KMS-11 (cell line): ENCODE measurements around the gene TSPAN3.
A peak's percentile ranks its signal among the peaks of the same experiment; 100 is the strongest.

Experiments
- H2AFZ ChIP-seq: fragments of 200-600 bp; sonication (generic); 2 replicates; pipeline ENCODE4 v1.6.1; 2016; ENCODE audit warnings: antibody characterized with exemption, mixed run types, low read depth
- H3K27ac ChIP-seq: fragments of 200-600 bp; sonication (generic); 2 replicates; pipeline ENCODE4 v1.6.1; 2016; ENCODE audit warnings: mild to moderate bottlenecking, mixed run types
- H3K27me3 ChIP-seq: fragments of 200-600 bp; sonication (generic); 2 replicates; pipeline ENCODE4 v1.6.1; 2017; ENCODE audit warnings: mild to moderate bottlenecking, low read depth, mixed run types, moderate library complexity; ENCODE audit not compliant: insufficient read depth
- H3K36me3 ChIP-seq: fragments of 200-600 bp; sonication (generic); 2 replicates; pipeline ENCODE4 v1.6.1; 2017; ENCODE audit warnings: mild to moderate bottlenecking, mixed run types; ENCODE audit not compliant: insufficient read depth
- H3K4me1 ChIP-seq: fragments of 200-600 bp; sonication (generic); 2 replicates; pipeline ENCODE4 v1.6.1; 2016; ENCODE audit warnings: mild to moderate bottlenecking, low read depth, mixed run types; ENCODE audit not compliant: poor library complexity, severe bottlenecking
- H3K4me2 ChIP-seq: fragments of 200-600 bp; sonication (generic); 2 replicates; pipeline ENCODE4 v1.7.0; 2016; ENCODE audit warnings: mild to moderate bottlenecking, mixed run types
- H3K4me3 ChIP-seq: fragments of 200-600 bp; sonication (generic); IDR thresholded peaks from 2 replicates; pipeline ENCODE4 v1.6.1; 2017; ENCODE audit warnings: low read depth, low read length, mixed read lengths; ENCODE audit not compliant: insufficient read depth
- H3K79me2 ChIP-seq: fragments of 200-600 bp; sonication (generic); 2 replicates; pipeline ENCODE4 v1.6.1; 2016; ENCODE audit warnings: low read depth, mixed run types; ENCODE audit not compliant: insufficient read depth
- H3K9ac ChIP-seq: fragments of 200-600 bp; sonication (generic); 2 replicates; pipeline ENCODE4 v1.6.1; 2016; ENCODE audit warnings: mild to moderate bottlenecking, mixed run types
- H4K20me1 ChIP-seq: fragments of 200-600 bp; sonication (generic); 2 replicates; pipeline ENCODE4 v1.6.1; 2016; ENCODE audit warnings: mild to moderate bottlenecking, mixed run types; ENCODE audit not compliant: insufficient read depth
- TF ChIP-seq, protein P1 (sequence below): fragments of 200-600 bp; sonication (generic); conservative IDR thresholded peaks from 2 replicates; pipeline ENCODE4 v1.6.1; 2017; ENCODE audit warnings: low read depth, mild to moderate bottlenecking, antibody characterized with exemption, low read length, moderate library complexity, mixed read lengths

TSPAN3 gene

DNA sequence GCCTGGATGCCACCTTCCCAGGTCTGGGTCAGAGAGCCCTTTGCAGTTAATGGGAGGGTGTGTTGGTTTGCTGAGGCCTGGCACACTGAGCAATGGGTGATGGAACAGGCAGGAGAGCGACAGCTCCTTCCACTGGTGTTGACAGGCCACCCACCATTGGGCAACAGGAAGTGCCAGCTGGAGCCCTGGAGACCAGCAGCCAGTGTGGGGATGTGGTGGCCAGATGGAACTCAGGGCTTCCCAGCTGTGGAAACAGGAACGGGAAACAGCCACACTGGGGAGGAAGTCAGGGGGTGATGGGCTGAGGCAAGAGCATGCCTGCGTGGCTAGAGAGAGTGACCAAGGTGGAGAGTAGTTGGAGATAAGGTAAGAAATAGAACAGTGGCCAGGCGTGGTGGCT is 66.7 kb downstream of the TSPAN3 start:
- Histone ChIP-seq H3K79me2 (no peaks in the 10 kb centered on the region), H2AFZ (no peak overlapping the region), H3K4me2 (no peak overlapping the region), H4K20me1 (no peaks in the 10 kb centered on the region), H3K36me3 (no peaks in the 10 kb centered on the region), H3K4me3 (no peak overlapping the region), H3K9ac (no peak overlapping the region), H3K27ac (no peak overlapping the region), H3K4me1 (peaks cover 10% of the 10 kb centered on the region), H3K27me3 (no peaks in the 10 kb centered on the region)
- TF ChIP-seq, protein P1, sequence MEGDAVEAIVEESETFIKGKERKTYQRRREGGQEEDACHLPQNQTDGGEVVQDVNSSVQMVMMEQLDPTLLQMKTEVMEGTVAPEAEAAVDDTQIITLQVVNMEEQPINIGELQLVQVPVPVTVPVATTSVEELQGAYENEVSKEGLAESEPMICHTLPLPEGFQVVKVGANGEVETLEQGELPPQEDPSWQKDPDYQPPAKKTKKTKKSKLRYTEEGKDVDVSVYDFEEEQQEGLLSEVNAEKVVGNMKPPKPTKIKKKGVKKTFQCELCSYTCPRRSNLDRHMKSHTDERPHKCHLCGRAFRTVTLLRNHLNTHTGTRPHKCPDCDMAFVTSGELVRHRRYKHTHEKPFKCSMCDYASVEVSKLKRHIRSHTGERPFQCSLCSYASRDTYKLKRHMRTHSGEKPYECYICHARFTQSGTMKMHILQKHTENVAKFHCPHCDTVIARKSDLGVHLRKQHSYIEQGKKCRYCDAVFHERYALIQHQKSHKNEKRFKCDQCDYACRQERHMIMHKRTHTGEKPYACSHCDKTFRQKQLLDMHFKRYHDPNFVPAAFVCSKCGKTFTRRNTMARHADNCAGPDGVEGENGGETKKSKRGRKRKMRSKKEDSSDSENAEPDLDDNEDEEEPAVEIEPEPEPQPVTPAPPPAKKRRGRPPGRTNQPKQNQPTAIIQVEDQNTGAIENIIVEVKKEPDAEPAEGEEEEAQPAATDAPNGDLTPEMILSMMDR: no peak

DNA sequence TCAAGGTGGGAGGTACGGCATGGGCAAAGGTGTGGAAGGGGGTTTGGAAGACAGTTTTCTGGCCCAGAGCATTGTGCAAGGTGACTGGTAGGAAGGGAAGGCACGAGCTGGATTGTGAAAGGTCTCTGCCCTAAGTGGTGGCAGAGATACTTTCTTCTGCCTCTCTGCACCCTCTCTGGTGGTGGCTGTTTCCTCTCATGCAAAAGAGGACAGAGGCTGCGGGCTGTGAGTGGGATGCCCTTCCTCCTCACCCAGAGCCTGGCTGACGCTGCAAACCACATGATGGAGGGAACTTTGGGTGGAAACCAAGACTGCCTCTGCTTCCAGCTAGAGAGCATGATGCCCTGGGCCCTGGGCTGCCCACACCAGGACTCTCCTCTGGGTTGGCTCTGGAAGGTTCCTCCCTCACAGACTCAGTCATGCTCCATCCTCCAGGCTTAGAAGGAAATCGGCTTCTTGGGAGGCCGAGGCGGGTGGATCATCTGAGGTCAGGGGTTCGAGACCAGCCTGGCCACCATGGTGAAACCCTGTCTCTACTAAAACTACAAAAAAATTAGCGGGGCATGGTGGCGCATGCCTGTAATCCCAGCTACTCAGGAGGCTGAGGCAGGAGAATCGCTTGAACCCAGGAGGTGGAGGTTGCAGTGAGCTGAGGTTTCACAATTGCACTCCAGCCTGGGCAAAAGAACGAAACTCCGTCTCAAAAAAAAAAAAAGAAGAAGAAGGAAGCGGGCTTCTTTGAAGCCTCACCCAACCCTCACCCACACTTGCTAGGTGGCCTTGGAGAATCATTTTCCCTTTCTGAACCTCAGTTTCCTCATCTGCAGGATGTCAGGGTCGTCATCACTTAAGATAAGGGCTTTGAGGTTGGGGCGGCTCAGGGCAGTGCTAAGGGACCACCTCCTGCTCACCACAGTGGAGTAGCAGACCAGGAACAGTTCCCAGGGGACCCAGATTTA is 67.7 kb downstream of the TSPAN3 start:
- peak overlapping the region; percentile 11; the same call in 1 of the 2 replicates for H3K4me2 ChIP-seq
- TF ChIP-seq, protein P1: no peak
- no peaks in the 10 kb centered on the region for H3K36me3 ChIP-seq
- peaks cover 10% of the 10 kb centered on the region for H3K4me1 ChIP-seq
- H3K4me3 ChIP-seq: no peak overlapping the region
- no peaks in the 10 kb centered on the region for H3K79me2 ChIP-seq
- no peak overlapping the region for H3K9ac ChIP-seq
- no peaks in the 10 kb centered on the region for H3K27me3 ChIP-seq
- H4K20me1 ChIP-seq: no peaks in the 10 kb centered on the region
- H2AFZ ChIP-seq: peak overlapping the region; percentile 1; the same call in 1 of the 2 replicates
- no peak overlapping the region; the same call in 1 of the 2 replicates for H3K27ac ChIP-seq

- Histone ChIP-seq H3K79me2 (no peaks in the 10 kb centered on the region), H3K27me3 (no peaks in the 10 kb centered on the region), H3K27ac (no peak overlapping the region; the same call in 1 of the 2 replicates), H3K4me2 (peak overlapping the region; percentile 11; the same call in 1 of the 2 replicates), H3K9ac (no peak overlapping the region), H2AFZ (peak overlapping the region; percentile 1; the same call in 1 of the 2 replicates), H3K36me3 (no peaks in the 10 kb centered on the region), H3K4me1 (peaks cover 10% of the 10 kb centered on the region), H4K20me1 (no peaks in the 10 kb centered on the region), H3K4me3 (no peak overlapping the region)
- TF ChIP-seq, protein P1: no peak
Observed at GRCh38 chr15:77002436-77002835, 68.5 kb downstream of the TSPAN3 start.

- TF ChIP-seq, protein P1: no peak
- H3K79me2 ChIP-seq: no peaks in the 10 kb centered on the region
- peaks cover 10% of the 10 kb centered on the region for H3K4me1 ChIP-seq
- no peak overlapping the region for H3K4me3 ChIP-seq
- H3K36me3 ChIP-seq: no peaks in the 10 kb centered on the region
- H3K27me3 ChIP-seq: no peaks in the 10 kb centered on the region
- no peak overlapping the region for H3K9ac ChIP-seq
- H4K20me1 ChIP-seq: no peaks in the 10 kb centered on the region
- H2AFZ ChIP-seq: 0 out of 2 replicates have a peak overlapping the region, but pooled peaks have one; percentile 1
- no peak overlapping the region for H3K27ac ChIP-seq
- H3K4me2 ChIP-seq: no peak overlapping the region
Observed at GRCh38 chr15:77001966-77002365, 68.9 kb downstream of the TSPAN3 start.
